Measurements from ENCODE around the gene SLC2A10. TPM values are rescaled to one million over a fixed set of nuclear protein-coding genes. Genes with fewer than 3 reads are reported as not detected.

Gene SLC2A10
- total RNA-seq, 1 donor from 2014 or later, result 12.7 TPM

DNA sequence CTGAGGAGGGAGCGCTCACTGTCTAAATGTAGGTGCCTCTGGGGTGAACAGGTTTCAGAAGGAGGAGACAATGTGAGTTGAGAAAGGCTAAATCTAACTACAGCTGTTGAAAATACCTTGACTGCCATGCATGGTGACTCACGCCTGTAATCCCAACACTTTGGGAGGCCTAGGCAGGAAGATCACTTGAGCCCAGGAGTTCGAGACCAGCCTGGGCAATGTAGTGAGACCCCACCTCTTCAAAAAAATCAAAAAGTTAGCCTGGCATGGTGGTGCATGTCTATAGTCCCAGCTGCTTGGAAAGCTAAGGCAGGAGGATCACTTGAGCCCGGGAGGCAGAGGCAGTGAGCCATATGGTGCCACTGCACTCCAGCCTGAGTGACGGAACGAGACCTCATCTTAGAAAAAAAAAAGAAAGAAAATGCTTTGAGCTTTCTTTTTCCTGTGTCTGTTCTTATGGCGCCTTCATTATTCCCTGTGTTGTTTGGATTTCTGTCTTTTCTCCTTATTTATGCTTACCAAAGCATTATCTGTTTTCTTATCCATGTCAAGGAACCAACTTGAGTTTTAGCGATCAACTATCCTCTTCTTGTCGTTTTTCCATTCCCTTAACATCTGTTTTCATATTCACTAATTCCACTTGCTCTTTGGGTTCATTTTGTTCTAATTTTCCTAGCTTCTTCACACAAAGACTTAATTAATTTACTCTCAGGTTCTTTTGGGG is 8.5 kb downstream of the SLC2A10 start:
- Histone ChIP-seq H3K9ac (ENCODE audit: low read length) (no peak overlapping the region), H3K36me3 (ENCODE audit: insufficient read depth, low read length) (no peaks in the 10 kb centered on the region), H3K9me3 (ENCODE audit: insufficient read depth, low read depth, low read length) (no peaks in the 10 kb centered on the region), H3K79me2 (ENCODE audit: insufficient read depth, low read length) (peaks cover 12% of the 10 kb centered on the region), H2AFZ (ENCODE audit: low read depth, low read length) (no peak overlapping the region), H3K4me2 (ENCODE audit: low read length) (no peak overlapping the region), H4K20me1 (ENCODE audit: insufficient read depth, low read length) (peaks cover 24% of the 10 kb centered on the region), H3K4me3 (ENCODE audit: insufficient read depth, low read depth, low read length) (no peak overlapping the region), H3K4me1 (ENCODE audit: insufficient read depth, low read length) (peaks cover 9% of the 10 kb centered on the region), H3K27me3 (ENCODE audit: insufficient read depth, low read length) (no peaks in the 10 kb centered on the region), H3K27ac (ENCODE audit: low read depth, low read length) (no peak overlapping the region)
- FAIRE-seq (no peak), DNase-seq (ENCODE audit: low read depth) (no peak)
- Mint-ChIP-seq H3K27me3 (ENCODE audit: low read depth, unreplicated experiment) (peaks cover 3% of the 10 kb centered on the region), H3K9me3 (ENCODE audit: unreplicated experiment) (peaks cover 4% of the 10 kb centered on the region), H3K27ac (ENCODE audit: unreplicated experiment) (no peak overlapping the region), H3K4me1 (ENCODE audit: low read depth, unreplicated experiment) (peaks cover 14% of the 10 kb centered on the region), H3K36me3 (ENCODE audit: low read depth, unreplicated experiment) (peaks cover 18% of the 10 kb centered on the region), H3K4me3 (ENCODE audit: unreplicated experiment) (no peak overlapping the region)
- no peak for TF ChIP-seq EZH2 (IDR thresholded peaks at IDR 0.05; ENCODE audit: insufficient read depth, low read length)
- TF ChIP-seq, protein P1, sequence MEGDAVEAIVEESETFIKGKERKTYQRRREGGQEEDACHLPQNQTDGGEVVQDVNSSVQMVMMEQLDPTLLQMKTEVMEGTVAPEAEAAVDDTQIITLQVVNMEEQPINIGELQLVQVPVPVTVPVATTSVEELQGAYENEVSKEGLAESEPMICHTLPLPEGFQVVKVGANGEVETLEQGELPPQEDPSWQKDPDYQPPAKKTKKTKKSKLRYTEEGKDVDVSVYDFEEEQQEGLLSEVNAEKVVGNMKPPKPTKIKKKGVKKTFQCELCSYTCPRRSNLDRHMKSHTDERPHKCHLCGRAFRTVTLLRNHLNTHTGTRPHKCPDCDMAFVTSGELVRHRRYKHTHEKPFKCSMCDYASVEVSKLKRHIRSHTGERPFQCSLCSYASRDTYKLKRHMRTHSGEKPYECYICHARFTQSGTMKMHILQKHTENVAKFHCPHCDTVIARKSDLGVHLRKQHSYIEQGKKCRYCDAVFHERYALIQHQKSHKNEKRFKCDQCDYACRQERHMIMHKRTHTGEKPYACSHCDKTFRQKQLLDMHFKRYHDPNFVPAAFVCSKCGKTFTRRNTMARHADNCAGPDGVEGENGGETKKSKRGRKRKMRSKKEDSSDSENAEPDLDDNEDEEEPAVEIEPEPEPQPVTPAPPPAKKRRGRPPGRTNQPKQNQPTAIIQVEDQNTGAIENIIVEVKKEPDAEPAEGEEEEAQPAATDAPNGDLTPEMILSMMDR (IDR thresholded peaks at IDR 0.05; ENCODE audit: insufficient read depth, low read depth, low read length), result no peak

DNA sequence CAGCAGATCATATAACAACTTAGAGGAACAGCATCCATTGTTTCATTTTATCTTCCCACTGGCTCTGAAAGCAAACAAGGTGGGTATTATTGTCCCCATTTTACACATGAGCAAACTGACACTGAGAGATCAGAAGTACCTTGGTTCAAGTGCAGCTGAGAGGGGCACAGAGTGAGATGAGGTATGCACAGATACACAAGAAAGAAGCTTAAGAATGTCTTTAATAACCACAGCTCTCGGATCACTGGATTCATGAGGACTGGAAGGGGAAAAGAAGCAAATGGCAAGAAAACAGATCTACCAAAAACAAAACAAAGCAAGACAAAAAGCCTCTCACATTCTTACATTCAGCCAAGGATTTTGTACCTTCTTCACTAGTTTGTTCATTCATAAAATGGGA is 10.6 kb downstream of the SLC2A10 start:
- Mint-ChIP-seq H3K27ac (ENCODE audit: unreplicated experiment) (no peak overlapping the region), H3K9me3 (ENCODE audit: unreplicated experiment) (peaks cover 4% of the 10 kb centered on the region), H3K4me3 (ENCODE audit: unreplicated experiment) (no peak overlapping the region), H3K27me3 (ENCODE audit: low read depth, unreplicated experiment) (no peaks in the 10 kb centered on the region), H3K36me3 (ENCODE audit: low read depth, unreplicated experiment) (peaks cover 11% of the 10 kb centered on the region), H3K4me1 (ENCODE audit: low read depth, unreplicated experiment) (peaks cover 14% of the 10 kb centered on the region)
- Histone ChIP-seq H3K27me3 (ENCODE audit: insufficient read depth, low read length) (no peaks in the 10 kb centered on the region), H3K4me1 (ENCODE audit: insufficient read depth, low read length) (peaks cover 5% of the 10 kb centered on the region), H3K9ac (ENCODE audit: low read length) (no peak overlapping the region), H4K20me1 (ENCODE audit: insufficient read depth, low read length) (peaks cover 10% of the 10 kb centered on the region), H3K27ac (ENCODE audit: low read depth, low read length) (no peak overlapping the region), H3K4me2 (ENCODE audit: low read length) (no peak overlapping the region), H3K9me3 (ENCODE audit: insufficient read depth, low read depth, low read length) (peaks cover 2% of the 10 kb centered on the region), H3K79me2 (ENCODE audit: insufficient read depth, low read length) (no peaks in the 10 kb centered on the region), H2AFZ (ENCODE audit: low read depth, low read length) (no peak overlapping the region), H3K36me3 (ENCODE audit: insufficient read depth, low read length) (no peaks in the 10 kb centered on the region), H3K4me3 (ENCODE audit: insufficient read depth, low read depth, low read length) (no peak overlapping the region)
- DNase-seq (ENCODE audit: low read depth), result peak; percentile 33
- TF ChIP-seq, protein P1 (IDR thresholded peaks at IDR 0.05; ENCODE audit: insufficient read depth, low read depth, low read length), result no peak
- no peak for TF ChIP-seq EZH2 (IDR thresholded peaks at IDR 0.05; ENCODE audit: insufficient read depth, low read length)
- no peak for FAIRE-seq

DNA sequence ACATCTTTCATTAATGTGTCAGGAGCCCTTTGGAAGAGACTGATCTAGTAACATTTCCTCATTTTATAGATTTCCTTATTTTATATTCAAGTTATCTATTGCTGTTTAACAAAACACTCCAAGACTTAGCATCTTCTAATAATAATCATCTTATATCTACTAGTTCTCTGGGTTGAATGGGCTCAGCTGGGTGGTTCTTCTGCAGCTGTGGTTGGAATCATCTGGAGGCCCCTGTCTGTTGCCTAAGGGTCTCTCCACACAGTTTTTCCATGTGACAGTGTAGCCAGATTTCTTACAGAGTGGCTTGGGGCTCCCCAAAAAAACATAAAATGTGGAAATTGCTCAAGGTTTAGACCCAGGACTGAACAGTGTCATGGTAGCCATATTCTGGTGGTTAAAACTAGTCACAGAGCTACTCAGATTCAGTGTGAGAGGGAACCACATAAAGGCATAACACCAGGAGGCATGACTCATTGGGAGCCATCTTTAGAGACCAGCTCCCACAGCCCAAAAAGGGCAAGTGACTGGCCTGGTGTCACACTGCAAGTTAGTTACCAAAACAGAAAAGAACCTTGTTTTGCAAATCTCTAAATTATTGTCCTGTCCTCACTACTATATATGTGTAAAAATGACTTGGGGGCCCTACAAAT is 11.5 kb downstream of the SLC2A10 start:
- Mint-ChIP-seq H3K27ac (ENCODE audit: unreplicated experiment) (peak overlapping the region; percentile 67), H3K4me3 (ENCODE audit: unreplicated experiment) (no peak overlapping the region), H3K36me3 (ENCODE audit: low read depth, unreplicated experiment) (peaks cover 11% of the 10 kb centered on the region), H3K9me3 (ENCODE audit: unreplicated experiment) (peaks cover 4% of the 10 kb centered on the region), H3K27me3 (ENCODE audit: low read depth, unreplicated experiment) (no peaks in the 10 kb centered on the region), H3K4me1 (ENCODE audit: low read depth, unreplicated experiment) (peaks cover 9% of the 10 kb centered on the region)
- peaks cover 2% of the 10 kb centered on the region for H3K9me3 ChIP-seq (ENCODE audit: insufficient read depth, low read depth, low read length)
- H3K9ac ChIP-seq (ENCODE audit: low read length), result no peak overlapping the region
- H3K4me3 ChIP-seq (ENCODE audit: insufficient read depth, low read depth, low read length), result no peak overlapping the region
- H3K79me2 ChIP-seq (ENCODE audit: insufficient read depth, low read length), result no peaks in the 10 kb centered on the region
- H4K20me1 ChIP-seq (ENCODE audit: insufficient read depth, low read length), result peaks cover 4% of the 10 kb centered on the region
- DNase-seq (ENCODE audit: low read depth) (peak; percentile 13), FAIRE-seq (no peak)
- H3K4me2 ChIP-seq (ENCODE audit: low read length), result no peak overlapping the region
- no peaks in the 10 kb centered on the region for H3K27me3 ChIP-seq (ENCODE audit: insufficient read depth, low read length)
- H3K36me3 ChIP-seq (ENCODE audit: insufficient read depth, low read length), result no peaks in the 10 kb centered on the region
- no peak overlapping the region for H2AFZ ChIP-seq (ENCODE audit: low read depth, low read length)
- TF ChIP-seq, protein P1 (IDR thresholded peaks at IDR 0.05; ENCODE audit: insufficient read depth, low read depth, low read length), result no peak
- no peak for TF ChIP-seq EZH2 (IDR thresholded peaks at IDR 0.05; ENCODE audit: insufficient read depth, low read length)
- H3K4me1 ChIP-seq (ENCODE audit: insufficient read depth, low read length), result no peaks in the 10 kb centered on the region
- no peak overlapping the region for H3K27ac ChIP-seq (ENCODE audit: low read depth, low read length)
